ENCODE data around the gene ZNF487. TPM values are rescaled to one million over a fixed set of nuclear protein-coding genes. Genes with fewer than 3 reads are reported as not detected.
"Not testable (repeated sequence)": the region's sequence is repeated elsewhere in the genome, so short reads cannot be mapped to it uniquely, and the experiment has no call there.

The ZNF487 gene
- total and polyA plus RNA-seq, 2 donors (not counting 1 experiment from before 2014, with no cell fraction given), result 4.0 TPM

DNA sequence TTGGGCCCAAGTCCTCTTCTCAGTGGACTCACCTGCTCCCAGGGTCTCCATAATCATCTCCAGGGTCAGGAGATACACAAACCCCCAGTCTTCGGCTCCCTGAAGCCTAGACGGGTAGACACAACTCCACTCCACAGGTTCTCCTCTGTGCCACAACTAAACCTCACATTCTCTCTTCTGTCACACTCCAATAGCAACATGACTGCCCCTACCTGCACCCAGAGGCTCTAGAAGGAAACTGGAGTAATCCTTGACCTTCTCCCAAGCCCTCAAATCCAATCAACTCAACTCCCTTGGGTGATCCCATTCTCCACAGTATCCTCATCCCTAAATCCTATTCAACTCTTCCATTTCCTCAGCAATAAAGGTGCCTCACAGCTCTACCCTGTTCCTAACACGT lies 44.2 kb upstream of the ZNF487 start:
- H4K20me1 ChIP-seq (ENCODE audit: control insufficient read depth, extremely low read depth, insufficient read depth, low read length), result no peaks in the 10 kb centered on the region
- H3K4me2 ChIP-seq (ENCODE audit: extremely low read depth, insufficient read depth, low read length), result no peak overlapping the region
- no peak overlapping the region for H3K27ac ChIP-seq (ENCODE audit: insufficient read depth, low read length)
- H3K9ac ChIP-seq (ENCODE audit: insufficient read depth, low read length), result no peak overlapping the region
- H3K9me3 ChIP-seq (ENCODE audit: control insufficient read depth, insufficient read depth, low read depth, low read length), result no peaks in the 10 kb centered on the region
- peaks cover 2% of the 10 kb centered on the region for H3K4me1 ChIP-seq (ENCODE audit: control insufficient read depth, extremely low read depth, insufficient read depth, low read length)
- peaks cover 19% of the 10 kb centered on the region for H3K36me3 ChIP-seq (ENCODE audit: control insufficient read depth, insufficient read depth, low read length)
- TF ChIP-seq CTCF (conservative IDR thresholded peaks at IDR 0.05 in 1 of 2, IDR thresholded peaks at IDR 0.05 in 1 of 2; ENCODE audit: low read depth in 1 of 2, low read length in 2 of 2) (no peak), EZH2 (IDR thresholded peaks at IDR 0.05; ENCODE audit: low read length, missing control alignments) (no peak)
- no peak overlapping the region for H3K4me3 ChIP-seq (replicated peaks in 1 of 4; ENCODE audit: control extremely low read depth in 1 of 4, insufficient read depth in 1 of 4, low read depth in 3 of 4, low read length in 4 of 4)
- H3K79me2 ChIP-seq (ENCODE audit: control insufficient read depth, insufficient read depth, low read length), result peaks cover 87% of the 10 kb centered on the region
- no peaks in the 10 kb centered on the region for H3K27me3 ChIP-seq (ENCODE audit: control insufficient read depth, insufficient read depth, low read length)
- H2AFZ ChIP-seq (ENCODE audit: low read length), result no peak overlapping the region
- DNase-seq (ENCODE audit: low read depth in 2 of 2), result no peak

- Histone ChIP-seq H3K79me2 (ENCODE audit: control insufficient read depth, insufficient read depth, low read length) (peaks cover 88% of the 10 kb centered on the region), H3K36me3 (ENCODE audit: control insufficient read depth, insufficient read depth, low read length) (peaks cover 19% of the 10 kb centered on the region)
- not testable (repeated sequence) for H3K9me3 ChIP-seq (ENCODE audit: control insufficient read depth, insufficient read depth, low read depth, low read length); H3K4me1 ChIP-seq (ENCODE audit: control insufficient read depth, extremely low read depth, insufficient read depth, low read length); H3K4me3 ChIP-seq (replicated peaks in 1 of 4; ENCODE audit: control extremely low read depth in 1 of 4, insufficient read depth in 1 of 4, low read depth in 3 of 4, low read length in 4 of 4); H3K9ac ChIP-seq (ENCODE audit: insufficient read depth, low read length); H4K20me1 ChIP-seq (ENCODE audit: control insufficient read depth, extremely low read depth, insufficient read depth, low read length); H3K4me2 ChIP-seq (ENCODE audit: extremely low read depth, insufficient read depth, low read length); H2AFZ ChIP-seq (ENCODE audit: low read length); H3K27ac ChIP-seq (ENCODE audit: insufficient read depth, low read length); H3K27me3 ChIP-seq (ENCODE audit: control insufficient read depth, insufficient read depth, low read length); DNase-seq (ENCODE audit: low read depth in 2 of 2)
Measured at GRCh38 chr10:43393186-43393585, 43.7 kb upstream of the ZNF487 start.

DNA sequence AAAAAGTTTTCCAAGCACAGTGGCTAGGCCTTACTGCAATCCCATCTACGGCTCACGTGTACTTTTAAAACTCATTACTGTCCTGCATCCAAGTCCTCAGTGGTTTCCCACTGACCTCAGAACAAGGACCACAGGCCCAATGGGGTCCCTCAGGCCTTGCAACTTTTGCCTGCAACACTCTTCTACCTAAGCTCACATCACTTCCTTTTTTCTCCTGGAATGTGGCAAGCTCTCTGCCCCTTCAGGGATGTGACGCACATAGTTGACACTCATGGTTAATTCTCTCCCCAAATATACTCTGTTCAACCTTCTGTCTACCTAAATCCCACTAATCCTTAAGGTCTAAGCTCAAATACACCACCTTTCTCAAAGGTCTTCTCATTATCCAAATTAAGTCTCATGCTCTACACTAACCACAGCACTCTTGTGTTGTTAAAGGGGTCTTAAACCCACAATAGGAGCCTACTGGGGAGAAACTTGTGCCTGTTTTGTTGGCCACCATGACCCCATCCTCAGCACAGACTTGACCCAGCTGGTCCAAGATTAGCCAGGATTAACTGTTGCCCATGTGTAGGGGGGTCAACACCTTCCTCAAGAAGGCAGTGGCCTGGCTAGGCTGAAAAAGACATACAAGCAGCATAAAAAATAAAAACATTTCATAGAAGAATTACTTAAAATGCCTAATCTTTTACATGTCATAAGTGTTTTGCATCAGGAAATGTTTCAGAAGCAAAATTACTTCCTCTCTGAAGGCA lies 43.1 kb upstream of the ZNF487 start:
- TF ChIP-seq EZH2 (IDR thresholded peaks at IDR 0.05; ENCODE audit: low read length, missing control alignments) (no peak), CTCF (conservative IDR thresholded peaks at IDR 0.05 in 1 of 2, IDR thresholded peaks at IDR 0.05 in 1 of 2; ENCODE audit: low read depth in 1 of 2, low read length in 2 of 2) (no peak)
- H3K27me3 ChIP-seq (ENCODE audit: control insufficient read depth, insufficient read depth, low read length), result no peaks in the 10 kb centered on the region
- H3K4me3 ChIP-seq (replicated peaks in 1 of 4; ENCODE audit: control extremely low read depth in 1 of 4, insufficient read depth in 1 of 4, low read depth in 3 of 4, low read length in 4 of 4), result peak overlapping the region in 1 of 4 experiments; percentile 1
- no peak overlapping the region for H3K4me2 ChIP-seq (ENCODE audit: extremely low read depth, insufficient read depth, low read length)
- H3K9ac ChIP-seq (ENCODE audit: insufficient read depth, low read length), result no peak overlapping the region
- peak overlapping the region; percentile 19 for H3K27ac ChIP-seq (ENCODE audit: insufficient read depth, low read length)
- peaks cover 16% of the 10 kb centered on the region for H3K36me3 ChIP-seq (ENCODE audit: control insufficient read depth, insufficient read depth, low read length)
- peaks cover 8% of the 10 kb centered on the region for H3K4me1 ChIP-seq (ENCODE audit: control insufficient read depth, extremely low read depth, insufficient read depth, low read length)
- no peaks in the 10 kb centered on the region for H4K20me1 ChIP-seq (ENCODE audit: control insufficient read depth, extremely low read depth, insufficient read depth, low read length)
- no peak for DNase-seq (ENCODE audit: low read depth in 2 of 2)
- H2AFZ ChIP-seq (ENCODE audit: low read length), result no peak overlapping the region
- peaks cover 89% of the 10 kb centered on the region for H3K79me2 ChIP-seq (ENCODE audit: control insufficient read depth, insufficient read depth, low read length)
- H3K9me3 ChIP-seq (ENCODE audit: control insufficient read depth, insufficient read depth, low read depth, low read length), result no peaks in the 10 kb centered on the region
